ENCODE data around the gene FA2H. TPM values are rescaled to one million over a fixed set of nuclear protein-coding genes. Genes with fewer than 3 reads are reported as not detected.

FA2H gene
- total and polyA plus RNA-seq, 2 of the 13 experiments (the other 11 are each of a cell fraction or from before 2014, with no cell fraction given) = 0.20 TPM; not detected in 1

DNA sequence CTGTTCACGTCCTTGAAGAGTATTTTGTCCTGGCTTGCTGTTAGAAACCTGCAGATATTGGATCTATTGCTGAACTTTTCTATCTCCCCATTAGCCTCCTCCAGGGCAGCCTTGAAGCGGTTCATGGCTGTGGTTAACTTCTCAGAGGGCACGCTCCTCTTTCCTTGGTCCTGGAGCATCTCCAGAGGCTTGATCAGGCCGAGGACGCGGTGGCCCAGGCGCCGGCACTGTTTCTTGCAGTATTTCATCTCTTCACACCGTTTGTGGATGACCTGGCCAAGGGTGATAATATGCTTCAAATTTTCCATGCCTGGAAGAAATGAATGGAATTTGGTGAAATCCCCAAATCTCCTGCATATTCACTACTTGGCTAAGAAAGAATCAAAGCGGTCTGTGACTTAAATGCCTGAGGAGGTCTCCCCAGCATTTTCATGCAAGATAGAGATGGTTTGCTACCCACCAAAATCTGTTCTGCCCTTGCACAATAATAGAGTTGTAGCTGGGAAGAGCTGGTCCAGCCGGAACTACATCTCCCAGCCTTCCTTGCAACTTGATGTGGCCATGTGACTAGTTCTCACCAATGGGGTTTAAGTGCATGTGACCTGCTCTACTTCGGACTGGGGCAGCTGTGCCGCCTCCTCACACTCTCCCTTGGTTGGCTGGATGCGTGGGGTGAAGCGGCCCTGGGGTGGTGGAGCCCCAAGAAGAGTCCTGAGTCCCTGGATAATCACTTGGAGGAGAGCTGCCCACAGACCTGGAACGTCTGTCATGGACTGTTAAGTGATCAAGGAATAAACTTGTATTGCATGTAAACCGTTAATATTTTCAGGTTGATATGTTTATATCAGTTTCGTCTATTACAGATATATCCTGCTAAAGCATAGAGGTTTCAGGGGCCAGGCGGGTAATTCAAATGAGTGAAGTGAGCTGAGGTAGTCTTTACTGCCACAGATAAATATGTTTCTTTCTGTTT lies 78.9 kb downstream of the FA2H start (continued):
- TF ChIP-seq, protein P1, sequence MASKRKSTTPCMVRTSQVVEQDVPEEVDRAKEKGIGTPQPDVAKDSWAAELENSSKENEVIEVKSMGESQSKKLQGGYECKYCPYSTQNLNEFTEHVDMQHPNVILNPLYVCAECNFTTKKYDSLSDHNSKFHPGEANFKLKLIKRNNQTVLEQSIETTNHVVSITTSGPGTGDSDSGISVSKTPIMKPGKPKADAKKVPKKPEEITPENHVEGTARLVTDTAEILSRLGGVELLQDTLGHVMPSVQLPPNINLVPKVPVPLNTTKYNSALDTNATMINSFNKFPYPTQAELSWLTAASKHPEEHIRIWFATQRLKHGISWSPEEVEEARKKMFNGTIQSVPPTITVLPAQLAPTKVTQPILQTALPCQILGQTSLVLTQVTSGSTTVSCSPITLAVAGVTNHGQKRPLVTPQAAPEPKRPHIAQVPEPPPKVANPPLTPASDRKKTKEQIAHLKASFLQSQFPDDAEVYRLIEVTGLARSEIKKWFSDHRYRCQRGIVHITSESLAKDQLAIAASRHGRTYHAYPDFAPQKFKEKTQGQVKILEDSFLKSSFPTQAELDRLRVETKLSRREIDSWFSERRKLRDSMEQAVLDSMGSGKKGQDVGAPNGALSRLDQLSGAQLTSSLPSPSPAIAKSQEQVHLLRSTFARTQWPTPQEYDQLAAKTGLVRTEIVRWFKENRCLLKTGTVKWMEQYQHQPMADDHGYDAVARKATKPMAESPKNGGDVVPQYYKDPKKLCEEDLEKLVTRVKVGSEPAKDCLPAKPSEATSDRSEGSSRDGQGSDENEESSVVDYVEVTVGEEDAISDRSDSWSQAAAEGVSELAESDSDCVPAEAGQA (IDR thresholded peaks at IDR 0.05; ENCODE audit: low read depth) = peak; percentile 44; the same call in 1 of the 2 replicates
- TF ChIP-seq, protein P1 (CRISPR knock-in tag; IDR thresholded peaks at IDR 0.05; ENCODE audit: borderline replicate concordance) = no peak
- TF ChIP-seq CEBPG (CRISPR knock-in tag; IDR thresholded peaks at IDR 0.05) (peak; percentile 80), ZNF333 (CRISPR knock-in tag; IDR thresholded peaks at IDR 0.05; ENCODE audit: borderline replicate concordance) (no peak), BCL6 (CRISPR knock-in tag; IDR thresholded peaks at IDR 0.05) (peak; percentile 22; the same call in 1 of the 2 replicates), ZNF143 (CRISPR knock-in tag; IDR thresholded peaks at IDR 0.05) (peak; percentile 99), ZNF205 (CRISPR knock-in tag; IDR thresholded peaks at IDR 0.05) (peak; percentile 62), ZMAT3 (CRISPR knock-in tag; conservative IDR thresholded peaks at IDR 0.05) (no peak), KLF15 (CRISPR knock-in tag; IDR thresholded peaks at IDR 0.05; ENCODE audit: borderline replicate concordance) (no peak), MBD4 (IDR thresholded peaks at IDR 0.05; ENCODE audit: borderline replicate concordance, low read length) (no peak), TBL1XR1 (IDR thresholded peaks at IDR 0.05; ENCODE audit: borderline replicate concordance, low read length, partially characterized antibody) (no peak), NR1H2 (CRISPR knock-in tag; IDR thresholded peaks at IDR 0.05; ENCODE audit: borderline replicate concordance, low read depth) (no peak), RCOR2 (CRISPR knock-in tag; IDR thresholded peaks at IDR 0.05) (no peak), ZFP36L1 (CRISPR knock-in tag; IDR thresholded peaks at IDR 0.05) (no peak; the same call in 1 of the 2 replicates), RBM22 (optimal IDR thresholded peaks at IDR 0.05; ENCODE audit: low read length) (no peak), SRY (CRISPR knock-in tag; IDR thresholded peaks at IDR 0.05) (no peak)
- TF ChIP-seq, protein P2, sequence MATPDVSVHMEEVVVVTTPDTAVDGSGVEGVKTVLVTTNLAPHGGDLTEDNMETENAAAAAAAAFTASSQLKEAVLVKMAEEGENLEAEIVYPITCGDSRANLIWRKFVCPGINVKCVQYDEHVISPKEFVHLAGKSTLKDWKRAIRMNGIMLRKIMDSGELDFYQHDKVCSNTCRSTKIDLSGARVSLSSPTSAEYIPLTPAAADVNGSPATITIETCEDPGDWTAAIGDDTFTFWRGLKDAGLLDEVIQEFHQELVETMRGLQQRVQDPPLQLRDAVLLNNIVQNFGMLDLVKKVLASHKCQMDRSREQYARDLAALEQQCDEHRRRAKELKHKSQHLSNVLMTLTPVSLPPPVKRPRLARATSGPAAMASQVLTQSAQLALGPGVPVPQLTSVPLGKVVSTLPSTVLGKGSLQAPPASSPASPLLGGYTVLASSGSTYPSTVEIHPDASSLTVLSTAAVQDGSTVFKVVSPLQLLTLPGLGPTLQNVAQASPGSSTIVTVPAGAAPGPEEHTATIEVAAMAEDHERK (CRISPR knock-in tag; IDR thresholded peaks at IDR 0.05; ENCODE audit: low read depth) = no peak
- TF ChIP-seq, protein P3, sequence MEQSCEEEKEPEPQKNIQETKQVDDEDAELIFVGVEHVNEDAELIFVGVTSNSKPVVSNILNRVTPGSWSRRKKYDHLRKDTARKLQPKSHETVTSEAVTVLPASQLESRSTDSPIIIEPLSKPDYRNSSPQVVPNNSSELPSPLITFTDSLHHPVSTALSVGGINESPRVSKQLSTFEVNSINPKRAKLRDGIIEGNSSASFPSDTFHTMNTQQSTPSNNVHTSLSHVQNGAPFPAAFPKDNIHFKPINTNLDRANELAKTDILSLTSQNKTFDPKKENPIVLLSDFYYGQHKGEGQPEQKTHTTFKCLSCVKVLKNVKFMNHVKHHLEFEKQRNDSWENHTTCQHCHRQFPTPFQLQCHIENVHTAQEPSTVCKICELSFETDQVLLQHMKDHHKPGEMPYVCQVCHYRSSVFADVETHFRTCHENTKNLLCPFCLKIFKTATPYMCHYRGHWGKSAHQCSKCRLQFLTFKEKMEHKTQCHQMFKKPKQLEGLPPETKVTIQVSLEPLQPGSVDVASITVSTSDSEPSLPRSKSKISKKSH (CRISPR knock-in tag; IDR thresholded peaks at IDR 0.05; ENCODE audit: borderline replicate concordance) = no peak
- TF ChIP-seq, protein P4, sequence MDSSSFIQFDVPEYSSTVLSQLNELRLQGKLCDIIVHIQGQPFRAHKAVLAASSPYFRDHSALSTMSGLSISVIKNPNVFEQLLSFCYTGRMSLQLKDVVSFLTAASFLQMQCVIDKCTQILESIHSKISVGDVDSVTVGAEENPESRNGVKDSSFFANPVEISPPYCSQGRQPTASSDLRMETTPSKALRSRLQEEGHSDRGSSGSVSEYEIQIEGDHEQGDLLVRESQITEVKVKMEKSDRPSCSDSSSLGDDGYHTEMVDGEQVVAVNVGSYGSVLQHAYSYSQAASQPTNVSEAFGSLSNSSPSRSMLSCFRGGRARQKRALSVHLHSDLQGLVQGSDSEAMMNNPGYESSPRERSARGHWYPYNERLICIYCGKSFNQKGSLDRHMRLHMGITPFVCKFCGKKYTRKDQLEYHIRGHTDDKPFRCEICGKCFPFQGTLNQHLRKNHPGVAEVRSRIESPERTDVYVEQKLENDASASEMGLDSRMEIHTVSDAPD (CRISPR knock-in tag; IDR thresholded peaks at IDR 0.05) = no peak
